ENCODE measurements around the gene KRT85.
"Not testable (repeated sequence)": the region's sequence is repeated elsewhere in the genome, so short reads cannot be mapped to it uniquely, and the experiment has no call there.

KRT85 gene

DNA sequence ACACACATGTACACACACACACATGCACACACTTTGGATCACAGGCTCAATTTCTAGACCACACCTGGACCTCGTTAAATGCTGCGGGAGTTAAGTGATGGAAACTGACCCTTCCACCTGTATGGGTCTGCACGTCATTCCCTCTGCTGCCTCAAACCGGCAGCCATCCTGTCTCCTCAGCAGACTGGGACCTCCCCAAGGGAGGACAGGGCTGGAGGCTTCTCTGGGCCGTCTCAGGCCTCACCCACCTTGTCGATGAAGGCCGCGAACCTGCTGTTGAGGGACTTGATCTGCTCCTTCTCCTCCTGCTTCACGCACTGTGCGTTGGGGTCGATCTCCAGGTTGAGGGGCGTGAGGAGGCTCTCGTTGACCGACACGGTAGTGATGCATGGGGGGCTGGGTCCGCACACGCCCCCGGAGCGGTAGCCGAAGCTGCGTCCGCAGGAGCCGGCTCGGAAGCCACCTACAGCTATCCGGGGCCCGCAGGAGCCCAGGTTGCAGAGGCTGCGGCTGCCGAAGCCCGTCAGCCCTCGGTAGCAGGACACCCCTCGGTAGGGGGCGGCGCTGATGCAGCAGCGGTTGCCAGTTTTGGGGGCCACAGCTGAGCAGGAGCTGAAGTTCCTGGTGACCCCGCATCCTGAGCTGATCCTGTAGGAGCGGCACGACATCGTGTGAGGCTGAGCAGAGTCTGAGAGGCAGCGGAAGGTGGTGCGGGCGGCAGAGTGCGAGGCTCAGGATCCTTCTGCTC, at the start of gene KRT85:
Gene KRT85 (minus strand): TSS at position 744 of the 748 bp plus-strand sequence. CDS start 76 bp downstream, at position 668.
- DNase-seq, result no peak

GRCh38 chr12:52416795-52417194, 49.5 kb upstream of the KRT85 start:
- no peak for DNase-seq

DNA sequence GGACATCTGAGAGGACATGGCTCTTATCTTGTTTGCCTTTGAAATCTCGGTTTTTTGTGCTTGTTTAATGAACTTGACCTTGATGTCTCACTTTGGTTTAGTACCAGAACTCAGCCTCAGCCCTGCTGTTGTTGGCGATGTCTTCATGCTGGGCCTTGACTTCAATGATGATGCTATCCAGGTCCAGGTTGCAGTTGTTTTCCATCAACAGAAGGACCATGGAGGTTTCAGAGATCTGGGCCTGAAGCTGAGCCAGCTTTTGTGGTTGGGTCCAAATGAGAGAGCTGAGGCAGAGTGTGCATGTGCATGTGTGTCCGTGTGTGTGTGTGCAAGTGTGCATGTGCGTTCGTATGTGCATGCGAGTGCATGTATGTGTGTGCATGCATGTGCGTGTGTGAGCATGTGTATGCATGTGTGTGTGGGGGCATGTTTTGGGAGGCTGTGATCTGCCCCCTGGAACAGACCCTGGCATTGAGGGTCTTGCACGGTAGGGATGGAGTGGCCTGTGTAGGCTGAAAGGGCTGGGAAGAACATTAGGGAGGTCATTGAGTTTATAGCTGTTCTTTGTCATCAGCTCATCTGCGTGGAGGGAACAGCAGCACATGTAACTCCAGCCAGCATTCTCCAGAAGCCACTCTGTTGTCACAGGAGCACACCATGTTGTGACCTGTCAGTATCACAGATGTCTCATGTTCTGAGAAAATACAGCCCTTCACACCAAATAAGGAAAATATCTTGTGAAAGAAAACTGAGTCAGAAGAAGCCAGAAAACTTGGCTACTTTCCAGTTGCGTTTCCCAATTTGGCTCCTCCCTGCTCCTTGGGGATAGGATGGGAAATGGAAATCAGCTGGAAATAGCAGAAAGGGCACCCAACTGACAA, 48.8 kb upstream of the KRT85 start:
- DNase-seq, result no peak

- DNase-seq, result no peak
Measured at GRCh38 chr12:52414936-52415335, 47.7 kb upstream of the KRT85 start.

DNA sequence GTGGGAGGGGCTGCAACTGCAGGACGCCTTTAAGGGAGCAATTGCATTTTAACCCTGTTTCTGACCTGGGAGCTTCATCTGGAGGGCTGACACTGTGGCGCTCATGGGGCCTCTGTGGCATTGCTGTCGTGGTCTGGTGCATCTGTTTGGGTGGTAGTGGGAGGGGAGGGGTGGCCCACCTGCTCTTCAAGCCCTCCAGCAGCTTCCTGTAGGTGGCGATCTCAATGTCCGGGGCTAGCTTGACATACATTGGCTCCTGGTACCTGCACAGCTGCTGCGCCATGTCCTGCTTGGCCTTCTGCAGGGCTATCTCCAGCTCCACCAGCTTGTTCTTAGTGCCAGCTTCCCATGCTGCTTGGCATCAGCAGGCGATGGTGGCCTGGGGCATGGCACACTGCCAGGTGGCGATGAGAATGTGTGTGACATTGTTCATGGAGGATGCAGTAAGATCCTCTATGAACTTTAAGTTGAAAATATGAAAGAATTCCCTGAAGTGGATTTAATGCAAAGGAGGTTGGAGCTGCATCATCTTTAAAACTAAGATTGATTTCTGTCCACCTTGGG, 46.6 kb upstream of the KRT85 start:
- no peak for DNase-seq

DNA sequence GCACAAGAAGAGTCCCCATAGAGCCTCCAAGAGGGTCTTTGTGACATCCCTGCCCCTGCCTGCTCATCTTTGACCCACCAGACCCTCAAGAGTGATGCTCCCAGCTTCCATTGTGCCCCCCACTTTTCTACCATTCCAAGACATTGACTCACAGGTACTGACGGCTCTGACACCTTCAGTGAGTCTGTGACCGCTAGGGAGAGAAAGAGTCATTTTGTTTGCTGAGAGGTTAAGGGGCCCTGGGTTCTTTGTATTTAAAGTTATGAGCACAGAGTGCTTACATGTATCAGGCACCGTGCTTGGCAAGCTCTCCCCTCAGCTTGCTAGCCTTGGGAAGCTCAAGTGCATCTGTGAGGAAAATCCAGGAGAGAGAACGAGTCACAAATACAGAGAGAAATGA, 45.9 kb upstream of the KRT85 start:
- DNase-seq, result no peak

DNA sequence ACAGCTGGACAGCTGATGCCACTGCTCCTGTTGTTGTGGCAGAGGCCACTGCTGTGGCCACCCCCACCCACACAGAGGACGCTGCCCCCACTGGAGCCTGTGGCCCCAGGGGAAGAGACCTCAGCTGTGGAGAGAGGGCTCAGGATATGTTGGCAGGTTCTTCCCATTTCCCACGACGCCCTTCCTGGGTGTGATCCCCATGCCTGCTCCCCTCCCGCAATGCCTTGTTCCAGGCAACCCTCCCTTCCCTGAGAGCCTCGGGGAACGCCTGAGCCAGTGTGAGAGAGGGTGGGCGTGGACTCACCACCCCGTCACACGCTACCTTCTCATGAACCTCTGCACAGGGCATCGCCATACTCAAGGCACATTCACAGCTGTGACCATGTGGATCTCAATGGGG, 44.5 kb upstream of the KRT85 start:
- DNase-seq, result no peak

DNA sequence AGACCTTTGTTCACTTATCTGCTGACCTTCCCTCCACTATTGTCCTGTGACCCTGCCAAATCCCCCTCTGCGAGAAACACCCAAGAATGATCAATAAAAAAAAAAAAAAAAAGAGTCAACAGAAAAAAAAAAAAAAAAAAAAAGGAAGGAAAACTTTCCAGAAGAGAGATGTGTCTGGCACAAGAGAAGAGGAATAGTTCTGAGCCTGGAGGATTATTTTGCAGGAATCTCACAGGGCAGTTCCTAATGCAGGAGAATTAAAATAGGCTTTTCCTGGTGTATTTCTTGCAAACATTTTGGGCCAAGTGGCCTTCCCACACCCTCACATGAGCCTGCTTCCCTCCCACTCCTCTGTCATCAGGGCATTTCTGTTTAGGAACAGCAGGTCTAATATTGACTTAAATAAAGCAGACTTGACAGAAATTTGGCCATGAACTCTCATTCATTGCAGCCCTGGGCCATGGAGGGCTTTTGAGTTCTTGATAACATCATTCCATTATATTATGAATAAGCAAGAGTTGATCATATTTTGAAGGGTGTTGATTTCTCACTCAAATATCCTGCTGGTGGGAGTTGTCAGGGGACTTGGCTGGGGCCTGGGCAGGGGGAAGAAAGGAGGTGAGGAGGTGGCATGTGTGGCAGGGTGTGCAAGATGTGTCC, 43.4 kb upstream of the KRT85 start:
- DNase-seq, result not testable (repeated sequence)

GRCh38 chr12:52407918-52408317, 40.6 kb upstream of the KRT85 start:
- DNase-seq, result no peak

DNA sequence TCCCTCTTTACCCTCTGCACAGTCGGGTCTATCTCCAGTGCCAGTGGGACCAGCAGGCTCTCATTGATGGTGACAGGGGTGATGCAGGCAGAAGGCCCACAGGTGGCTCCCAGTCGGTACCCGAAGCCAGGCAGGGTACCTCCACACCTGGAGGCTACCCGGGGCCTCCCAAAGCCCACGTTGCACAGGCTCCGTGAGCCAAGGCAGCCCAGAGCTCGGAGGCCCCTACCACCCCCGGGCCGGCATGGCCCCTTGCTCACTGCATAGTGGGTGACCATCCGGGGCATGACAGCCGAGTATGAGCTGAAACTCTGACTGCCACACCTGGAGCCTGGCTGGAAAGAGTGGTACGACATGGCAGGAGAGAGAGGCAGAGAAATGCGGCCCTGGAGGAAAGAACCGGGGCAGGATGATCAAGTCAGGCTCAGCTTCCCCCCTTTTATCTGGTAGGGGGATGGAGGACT, 38.7 kb upstream of the KRT85 start, which contains the start of gene KRT82:
Gene KRT82 (minus strand): TSS at position 414 of the 464 bp plus-strand sequence. CDS start 58 bp downstream, at position 356.
- no peak for DNase-seq

- no peak for DNase-seq
Measured at GRCh38 chr12:52404951-52405350, 37.7 kb upstream of the KRT85 start.

GRCh38 chr12:52403561-52403960, 36.3 kb upstream of the KRT85 start:
- no peak for DNase-seq

GRCh38 chr12:52402873-52403540, 35.7 kb upstream of the KRT85 start:
- DNase-seq, result no peak

GRCh38 chr12:52402377-52402776, 35.1 kb upstream of the KRT85 start:
- DNase-seq, result no peak

GRCh38 chr12:52401926-52402325, 34.6 kb upstream of the KRT85 start:
- DNase-seq, result no peak

- no peak for DNase-seq
Measured at GRCh38 chr12:52401526-52401925, 34.2 kb upstream of the KRT85 start.

DNA sequence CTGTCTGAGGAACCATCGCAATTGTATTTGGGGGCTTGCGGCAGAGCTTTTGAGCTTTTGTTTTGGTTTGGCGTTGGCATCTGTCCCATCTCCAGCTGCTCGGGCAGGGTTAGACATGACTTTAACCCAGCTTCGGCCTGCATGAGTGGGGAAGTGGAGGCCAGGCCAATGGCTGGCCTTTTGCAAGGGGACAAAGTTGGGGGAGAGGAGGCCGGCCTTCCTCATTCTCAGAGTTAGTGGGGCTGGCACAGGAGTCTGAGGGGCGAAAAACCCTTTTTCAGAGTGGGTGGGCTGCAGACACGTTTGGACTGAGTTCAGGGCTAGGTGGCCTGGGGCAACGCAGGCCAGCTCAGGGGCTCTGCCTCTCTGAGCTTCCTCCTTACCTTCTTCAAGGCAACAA, 33.6 kb upstream of the KRT85 start:
- DNase-seq, result no peak

- no peak for DNase-seq
Measured at GRCh38 chr12:52399756-52400155, 32.5 kb upstream of the KRT85 start.

GRCh38 chr12:52398176-52398575, 30.9 kb upstream of the KRT85 start:
- DNase-seq, result no peak

DNA sequence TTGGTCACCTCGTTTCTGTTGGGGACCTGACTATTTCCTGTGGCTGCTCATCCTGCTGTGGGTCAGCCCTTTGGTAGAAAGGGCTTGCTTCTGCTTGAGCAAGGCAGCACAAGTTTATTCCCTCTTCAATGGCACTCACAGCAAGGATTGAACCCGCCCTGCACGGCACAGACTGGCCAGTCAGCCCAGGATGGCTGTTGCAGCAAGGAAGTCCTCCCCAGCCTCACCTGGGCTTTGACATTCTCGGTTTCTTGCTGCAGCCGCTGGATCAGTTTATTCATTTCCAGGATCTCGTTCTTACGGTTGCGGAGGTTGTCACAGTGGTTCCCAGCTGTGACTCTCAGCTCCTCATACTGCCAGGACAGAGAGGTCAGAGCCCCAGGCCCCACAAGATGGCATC, 29.4 kb upstream of the KRT85 start:
- no peak for DNase-seq

- DNase-seq, result no peak
Measured at GRCh38 chr12:52395761-52396434, 28.6 kb upstream of the KRT85 start.
